NCI-H345 treated with DMSO at 0.1 percent for 48 hours (cell line): ENCODE data around the gene CREB3.
A peak's percentile ranks its signal among the peaks of the same experiment; 100 is the strongest.

Source experiments
- DNase-seq: peaks from one replicate; lab custom pipeline; 2025; ENCODE audit not compliant: unreplicated experiment; lab: John Stamatoyannopoulos, UW

Gene CREB3

DNA sequence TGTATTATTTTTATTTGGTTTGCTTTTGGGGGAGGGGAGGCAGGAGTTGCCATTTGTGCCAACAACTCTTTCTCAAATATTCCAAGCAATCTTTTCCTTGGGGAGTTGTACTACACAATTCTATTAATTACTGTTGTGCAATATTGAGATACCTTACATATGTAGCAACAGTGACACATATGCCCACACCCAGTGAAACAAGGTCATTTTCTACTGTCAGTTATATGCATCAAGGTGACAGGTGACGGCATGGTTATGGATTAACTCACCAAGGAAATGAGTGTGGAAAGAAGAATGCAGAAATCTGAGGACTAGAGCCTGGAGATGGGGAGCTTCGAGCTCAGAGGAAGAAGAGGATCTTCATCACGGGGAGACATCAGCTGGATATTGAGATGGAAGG lies 39.5 kb downstream of the CREB3 start:
- DNase-seq, result no peak

DNA sequence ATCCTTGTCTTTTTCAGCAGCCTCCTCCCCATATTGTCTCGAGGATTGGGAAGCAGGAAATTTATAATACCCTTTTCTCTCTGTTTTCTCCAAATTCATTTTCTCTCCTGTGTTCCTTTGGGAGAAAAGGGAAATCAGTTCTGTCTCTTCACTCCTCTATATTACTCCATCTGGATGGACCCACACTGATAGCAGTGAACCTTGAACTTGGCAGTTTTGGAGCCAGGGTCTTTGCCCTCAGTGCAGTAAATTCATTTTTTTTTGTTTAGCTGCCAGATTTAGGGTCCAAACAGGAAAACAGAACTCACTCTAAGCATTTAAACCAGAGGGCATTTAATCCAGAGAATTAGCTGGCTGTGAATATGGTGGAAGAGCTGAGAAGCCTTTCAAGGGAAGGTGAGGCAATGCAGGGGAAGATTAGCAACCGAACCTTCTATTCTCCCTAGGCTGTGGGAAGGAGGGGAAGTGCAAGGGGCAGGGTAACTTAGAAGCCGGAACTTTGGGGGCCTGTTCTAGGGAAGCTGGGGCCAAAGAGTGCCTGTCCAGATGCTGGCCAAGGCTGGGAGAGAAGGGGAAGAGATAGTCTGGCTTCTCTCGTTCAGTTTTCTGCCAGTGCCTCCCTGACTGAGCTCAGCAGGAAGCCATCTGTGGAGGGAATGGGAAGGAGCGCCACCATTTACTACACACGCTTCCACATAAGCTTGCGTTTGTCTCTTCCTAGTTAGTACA lies 42.6 kb downstream of the CREB3 start:
- peak; percentile 26 for DNase-seq

DNA sequence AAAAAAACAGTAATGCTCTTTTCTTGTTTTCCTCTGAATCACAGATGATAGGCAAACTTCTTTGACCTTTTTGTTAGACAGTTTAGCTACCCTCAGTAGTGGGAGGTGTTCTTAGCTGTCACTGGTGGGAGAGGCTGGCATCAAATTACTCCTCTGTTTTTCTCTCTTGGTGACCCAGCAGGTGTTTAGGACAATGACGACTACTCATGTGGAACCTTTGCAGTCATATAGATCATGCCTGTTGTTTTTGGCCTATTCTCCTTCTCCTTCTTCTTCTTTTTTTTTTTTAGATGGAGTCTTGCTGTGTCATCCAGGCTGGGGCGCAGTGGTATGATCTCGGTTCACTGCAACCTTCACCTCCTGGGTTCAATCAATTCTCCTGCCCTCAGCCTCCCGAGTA lies 43.6 kb downstream of the CREB3 start:
- peak; percentile 90 for DNase-seq

DNA sequence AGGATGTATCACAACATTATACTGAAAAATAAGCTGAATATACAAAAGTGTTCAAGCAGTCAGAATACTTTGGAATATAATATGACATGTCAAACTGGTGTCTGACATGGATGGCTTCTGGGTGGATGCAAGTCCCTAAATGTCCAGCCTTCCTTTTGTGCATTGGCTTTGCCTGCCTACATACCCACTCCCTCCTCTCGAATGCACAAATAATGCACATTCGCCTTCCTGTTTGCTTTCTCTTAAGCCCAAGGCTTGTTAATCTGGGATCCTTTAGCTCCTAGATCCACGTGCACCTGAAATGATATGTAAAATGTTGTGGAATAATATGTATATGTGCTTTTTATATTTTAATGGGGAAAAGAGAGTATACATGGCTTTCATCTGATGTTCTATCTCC lies 46.0 kb downstream of the CREB3 start:
- DNase-seq, result no peak

DNA sequence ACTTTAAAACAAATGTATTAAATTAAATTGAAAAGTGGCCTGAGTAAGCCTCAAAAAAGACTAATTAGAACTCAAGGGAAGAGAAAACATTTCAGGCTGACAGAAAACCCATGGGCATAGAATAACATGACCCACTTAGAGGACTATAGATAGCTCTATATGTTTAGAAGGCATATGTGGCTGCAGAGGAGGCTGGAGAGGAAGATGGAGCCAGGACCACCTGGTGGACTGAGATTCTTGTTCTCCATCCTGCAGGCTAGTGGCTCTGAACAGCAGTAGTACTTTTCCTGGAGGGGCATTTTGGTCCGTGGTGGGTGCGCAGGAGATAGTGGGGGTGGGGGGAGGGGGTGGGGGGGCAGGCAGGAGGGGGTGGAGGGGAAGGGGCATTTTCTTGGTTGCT lies 48.6 kb downstream of the CREB3 start:
- no peak for DNase-seq

DNA sequence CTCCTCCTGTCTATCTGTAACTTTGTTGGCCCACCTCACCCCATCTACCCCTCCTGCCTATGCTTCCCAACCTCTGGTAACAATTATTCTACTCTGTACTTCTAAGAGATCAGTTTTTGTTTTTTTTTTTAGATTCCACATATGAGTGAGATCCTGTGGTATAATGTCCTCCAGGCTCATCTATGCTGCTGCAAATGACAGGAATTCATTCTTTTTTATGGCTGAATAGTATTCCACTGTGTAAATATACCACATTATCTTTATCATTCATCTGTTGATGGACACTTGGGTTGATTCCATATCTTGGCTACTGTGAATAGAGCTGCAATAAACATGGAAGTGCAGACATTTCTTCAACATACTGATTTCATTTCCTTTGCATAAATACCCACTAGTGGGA lies 51.0 kb downstream of the CREB3 start:
- no peak for DNase-seq
